NCI-H2196 treated with DMSO at 0.1 percent for 48 hours (cell line): Measurements from ENCODE around the gene AOPEP.
"Not testable (repeated sequence)": the region's sequence is repeated elsewhere in the genome, so short reads cannot be mapped to it uniquely, and the experiment has no call there.

Experiments used
- DNase-seq: peaks from one replicate; lab custom pipeline; 2025; ENCODE audit not compliant: unreplicated experiment; lab: John Stamatoyannopoulos, UW

The AOPEP gene

GRCh38 chr9:95008151-95008771 lies 281.8 kb downstream of the AOPEP start:
- DNase-seq = no peak

- no peak for DNase-seq
Measured at GRCh38 chr9:95009459-95009858, 283.0 kb downstream of the AOPEP start.

GRCh38 chr9:95010431-95010838 lies 283.9 kb downstream of the AOPEP start:
- no peak for DNase-seq

GRCh38 chr9:95012035-95012708 lies 285.7 kb downstream of the AOPEP start:
- no peak for DNase-seq

- no peak for DNase-seq
Measured at GRCh38 chr9:95012902-95013301, 286.4 kb downstream of the AOPEP start.

GRCh38 chr9:95014917-95015316 lies 288.4 kb downstream of the AOPEP start:
- DNase-seq = no peak

- DNase-seq = no peak
Measured at GRCh38 chr9:95015569-95015968, 289.1 kb downstream of the AOPEP start.

- DNase-seq = no peak
Measured at GRCh38 chr9:95017062-95017461, 290.6 kb downstream of the AOPEP start.

GRCh38 chr9:95017661-95018060 lies 291.2 kb downstream of the AOPEP start:
- no peak for DNase-seq

GRCh38 chr9:95018099-95018936 lies 291.8 kb downstream of the AOPEP start:
- DNase-seq = no peak

- DNase-seq = not testable (repeated sequence)
Measured at GRCh38 chr9:95020644-95021043, 294.1 kb downstream of the AOPEP start.

GRCh38 chr9:95021166-95021886 lies 294.8 kb downstream of the AOPEP start:
- no peak for DNase-seq

- DNase-seq = no peak
Measured at GRCh38 chr9:95022657-95023056, 296.2 kb downstream of the AOPEP start.

GRCh38 chr9:95023217-95024003 lies 296.9 kb downstream of the AOPEP start:
- no peak for DNase-seq

- no peak for DNase-seq
Measured at GRCh38 chr9:95024097-95024671, 297.7 kb downstream of the AOPEP start.

GRCh38 chr9:95025213-95026147 lies 299.0 kb downstream of the AOPEP start:
- peak; percentile 36 for DNase-seq

GRCh38 chr9:95026148-95026524 lies 299.6 kb downstream of the AOPEP start:
- DNase-seq = no peak

- DNase-seq = peak; percentile 47
Measured at GRCh38 chr9:95027914-95028852, 301.7 kb downstream of the AOPEP start.
